SK-N-MC (cell line): ENCODE results near the gene MMP1.

Experiments used
- EZH2 ChIP-seq: fragments of 200-600 bp; sonication (generic); IDR thresholded peaks from one replicate; pipeline ENCODE4 v1.6.1; 2017; ENCODE audit warnings: antibody characterized with exemption
- FOXP2 ChIP-seq: optimal IDR thresholded peaks from 2 replicates; pipeline ENCODE3; 2011; ENCODE audit warnings: mild to moderate bottlenecking, moderate library complexity; ENCODE audit not compliant: insufficient read depth; ENCODE audit errors: extremely low read length, control extremely low read depth
- POLR2AphosphoS5 ChIP-seq: IDR thresholded peaks from 2 replicates; pipeline ENCODE4 v1.6.1; 2012; ENCODE audit warnings: mild to moderate bottlenecking, low read depth, low read length, borderline replicate concordance

DNA sequence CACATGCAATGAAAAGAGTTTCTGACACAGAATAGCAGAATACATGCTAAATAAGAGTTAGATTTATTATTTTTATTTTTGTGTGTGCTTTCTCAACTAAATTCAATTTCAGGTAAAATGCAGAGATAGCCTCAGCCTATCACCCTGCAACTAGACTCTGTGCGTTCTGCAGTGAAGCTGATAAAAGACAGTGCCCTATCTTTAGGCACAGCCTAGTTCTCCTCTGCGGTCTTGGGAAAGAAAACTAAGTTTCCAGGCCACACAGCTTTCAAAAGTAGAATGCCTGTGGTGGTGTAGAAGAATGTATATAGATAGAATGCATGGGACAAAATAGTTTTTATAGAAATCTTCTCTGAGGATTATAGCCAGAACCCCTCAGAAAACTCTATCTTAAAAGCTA, 12.0 kb upstream of the MMP1 start:
- no peak for TF ChIP-seq POLR2AphosphoS5
- TF ChIP-seq EZH2: no peak
- no peak for TF ChIP-seq FOXP2
